GM18505 (cell line): ENCODE results near the gene POLR1G.

ENCODE experiments used
- ATAC-seq: cut with Tn5 transposase; IDR thresholded peaks from one replicate; pipeline ENCODE4 v1.9.1; 2021; ENCODE audit not compliant: unreplicated experiment
- POLR2A ChIP-seq: IDR thresholded peaks from 4 replicates; pipeline ENCODE4 v1.6.1; 2011; ENCODE audit warnings: borderline replicate concordance; ENCODE audit not compliant: insufficient read depth, insufficient read length; ENCODE audit errors: extremely low read depth

POLR1G gene

DNA sequence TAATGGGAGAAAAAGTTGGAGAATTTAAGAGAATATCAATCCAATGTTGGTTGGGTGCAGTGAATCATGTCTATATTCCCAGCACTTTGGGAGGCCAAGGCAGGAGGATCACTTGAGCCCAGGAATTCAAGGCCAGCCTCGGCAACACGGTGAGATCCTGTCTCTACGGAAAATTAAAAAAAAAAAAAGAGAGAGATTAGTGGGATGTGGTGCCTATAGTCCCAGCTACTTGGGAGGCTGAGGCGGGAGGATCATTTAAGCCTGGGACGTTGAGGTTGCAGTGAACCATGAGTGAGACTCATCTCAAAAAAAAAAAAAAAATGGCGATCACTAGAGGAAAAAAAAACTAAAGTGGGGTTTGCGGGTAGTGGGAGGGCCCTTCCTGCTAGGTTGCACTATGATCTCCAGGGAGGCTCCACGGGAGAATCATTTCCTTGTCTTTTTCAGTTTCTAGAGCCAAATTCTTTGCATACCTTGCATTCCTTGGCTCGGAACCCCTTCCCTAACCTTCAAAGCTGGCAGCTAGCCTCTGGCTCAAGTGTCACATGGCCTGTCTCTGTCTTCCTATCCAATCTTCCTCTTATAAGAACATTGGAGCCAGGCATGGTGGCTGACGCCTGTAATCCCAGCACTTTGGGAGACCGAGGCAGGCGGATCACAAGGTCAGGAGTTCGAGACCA, 30.3 kb upstream of the POLR1G start:
- TF ChIP-seq POLR2A: no peak
- ATAC-seq: no peak

DNA sequence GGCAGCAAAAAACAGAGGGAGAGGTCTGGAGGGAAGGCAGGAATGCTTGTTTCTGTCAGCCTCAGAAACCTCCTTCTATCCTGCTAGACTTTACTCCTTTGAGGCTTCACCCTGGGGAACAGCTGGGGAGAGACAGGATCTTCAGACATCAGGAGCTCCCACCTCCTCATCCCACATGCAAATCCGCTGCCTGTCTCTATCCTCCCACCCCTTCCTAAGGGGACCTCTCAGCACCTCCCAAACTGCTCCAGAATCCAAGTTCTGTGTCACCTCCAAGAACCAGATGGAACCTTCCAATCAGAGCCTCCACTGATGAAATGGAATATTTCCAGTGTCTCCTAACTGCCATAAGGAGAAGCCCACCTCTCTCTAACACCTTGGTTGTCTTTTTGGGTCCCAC, 26.3 kb upstream of the POLR1G start:
- no peak for ATAC-seq
- no peak for TF ChIP-seq POLR2A

DNA sequence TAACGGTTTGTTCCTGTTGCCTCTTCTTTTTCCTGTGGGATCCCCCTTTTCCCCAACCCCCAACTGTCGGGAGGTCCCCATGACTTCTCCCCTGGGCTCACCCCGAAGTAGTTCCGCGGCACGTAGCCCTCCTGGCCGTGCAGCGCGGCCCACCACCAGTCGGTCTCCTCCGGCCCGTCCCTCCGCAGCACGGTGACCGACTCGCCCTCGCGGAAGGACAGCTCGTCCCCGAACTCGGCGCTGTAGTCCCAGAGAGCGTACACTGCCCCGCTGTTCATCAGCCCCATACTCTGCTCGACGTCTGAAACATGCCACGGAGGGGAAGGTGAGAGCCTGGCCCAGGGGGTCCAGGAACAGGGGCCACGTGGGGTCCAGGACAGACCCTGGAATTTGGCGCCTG, 24.0 kb upstream of the POLR1G start:
- no peak for ATAC-seq
- no peak for TF ChIP-seq POLR2A

DNA sequence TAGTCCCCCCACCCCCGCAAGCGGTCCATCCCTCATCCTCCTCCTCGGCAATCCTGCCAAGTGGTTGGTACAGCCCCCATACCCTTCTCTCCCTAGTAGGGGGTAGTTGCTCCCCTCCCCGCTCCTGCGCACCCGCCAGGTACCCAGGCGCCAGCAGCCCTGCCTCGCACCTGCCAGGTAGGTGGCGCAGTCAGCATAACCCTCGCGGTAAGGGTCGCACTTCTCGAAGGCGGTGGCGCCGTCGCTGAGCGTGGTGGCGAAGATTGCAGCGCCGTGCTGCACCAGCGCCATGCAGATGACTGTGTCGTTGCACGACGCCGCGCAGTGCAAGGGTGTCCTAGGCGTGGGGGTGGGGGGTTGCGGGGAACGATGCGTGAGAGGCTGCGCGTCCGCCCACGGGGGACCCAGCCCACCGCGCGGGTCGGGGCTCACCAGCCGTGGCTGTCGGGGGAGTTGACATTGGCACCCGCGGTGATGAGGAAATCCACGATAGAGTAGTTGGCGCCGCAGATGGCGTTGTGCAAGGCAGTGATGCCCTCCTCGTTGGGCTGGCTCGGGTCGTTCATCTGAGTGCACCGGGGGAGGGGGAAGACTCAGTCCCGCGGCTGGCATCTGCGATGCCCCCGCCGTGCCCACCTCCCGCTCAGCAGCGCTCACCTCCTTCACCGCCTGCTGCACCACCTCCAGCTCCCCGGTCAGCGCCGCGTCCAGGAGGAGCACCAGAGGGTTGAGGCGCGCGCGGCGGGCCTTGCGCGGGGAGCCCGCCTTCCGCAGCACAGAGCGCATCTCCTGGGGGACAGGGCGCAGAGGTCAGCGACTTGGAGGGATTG, 20.8 kb upstream of the POLR1G start:
- no peak for TF ChIP-seq POLR2A
- ATAC-seq: no peak

DNA sequence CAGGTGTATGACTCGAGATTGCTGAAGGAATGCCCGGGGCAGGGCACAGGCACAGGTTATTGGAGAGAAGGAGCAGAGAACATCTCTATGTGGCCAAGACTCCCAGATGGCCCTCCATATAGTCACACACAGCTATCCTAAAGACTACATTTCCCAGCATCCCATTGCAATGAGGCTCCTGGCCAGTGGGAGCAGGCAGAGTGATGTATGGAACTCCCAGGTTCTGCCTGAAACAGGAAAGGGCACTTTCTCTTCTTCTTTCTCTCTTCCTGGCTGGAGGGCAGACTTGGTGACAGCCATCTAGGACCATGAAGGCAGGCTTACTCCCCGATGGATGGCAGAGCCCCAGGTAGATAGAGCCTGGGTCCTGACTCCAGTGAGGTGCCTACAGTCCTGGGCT, 15.1 kb upstream of the POLR1G start:
- no peak for ATAC-seq
- TF ChIP-seq POLR2A: no peak

DNA sequence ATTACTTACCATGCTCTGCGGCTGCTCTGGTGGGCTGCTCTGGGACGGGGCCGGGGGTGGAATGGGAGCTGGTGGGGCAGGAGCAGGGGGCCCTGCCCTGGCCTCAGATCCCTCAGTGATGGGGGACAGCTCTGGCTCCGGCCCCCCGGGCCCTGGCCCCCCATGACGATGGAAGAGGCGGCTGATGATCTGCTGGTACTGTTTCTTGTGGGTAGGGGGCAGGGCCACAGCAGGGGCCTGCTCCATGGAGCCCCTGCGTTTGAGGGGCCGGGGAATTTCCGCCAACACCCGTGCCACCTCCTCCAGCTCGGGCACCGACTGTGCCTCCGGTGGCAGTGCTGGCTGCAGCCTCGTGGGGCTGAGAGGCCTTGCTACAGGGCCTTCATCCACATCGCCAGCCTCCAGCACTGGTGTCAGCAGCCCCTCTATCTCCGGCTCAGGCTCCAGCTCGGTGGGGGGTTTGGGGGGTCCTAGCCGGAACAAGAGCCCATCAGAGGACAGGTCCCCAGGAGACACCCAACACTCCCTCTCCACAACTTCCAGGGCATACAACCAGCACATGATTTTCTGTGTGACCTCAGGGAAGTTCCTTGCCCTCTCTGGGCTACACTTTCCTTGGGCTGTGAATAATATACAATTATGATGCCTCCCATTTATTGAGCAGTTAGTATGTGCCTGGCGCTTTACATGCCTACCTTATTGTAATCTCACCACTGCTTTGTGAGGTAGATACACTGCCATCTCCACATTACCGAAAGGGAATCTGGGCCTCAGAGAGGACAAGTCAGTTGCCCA, 14.4 kb upstream of the POLR1G start:
- TF ChIP-seq POLR2A: no peak
- ATAC-seq: no peak

DNA sequence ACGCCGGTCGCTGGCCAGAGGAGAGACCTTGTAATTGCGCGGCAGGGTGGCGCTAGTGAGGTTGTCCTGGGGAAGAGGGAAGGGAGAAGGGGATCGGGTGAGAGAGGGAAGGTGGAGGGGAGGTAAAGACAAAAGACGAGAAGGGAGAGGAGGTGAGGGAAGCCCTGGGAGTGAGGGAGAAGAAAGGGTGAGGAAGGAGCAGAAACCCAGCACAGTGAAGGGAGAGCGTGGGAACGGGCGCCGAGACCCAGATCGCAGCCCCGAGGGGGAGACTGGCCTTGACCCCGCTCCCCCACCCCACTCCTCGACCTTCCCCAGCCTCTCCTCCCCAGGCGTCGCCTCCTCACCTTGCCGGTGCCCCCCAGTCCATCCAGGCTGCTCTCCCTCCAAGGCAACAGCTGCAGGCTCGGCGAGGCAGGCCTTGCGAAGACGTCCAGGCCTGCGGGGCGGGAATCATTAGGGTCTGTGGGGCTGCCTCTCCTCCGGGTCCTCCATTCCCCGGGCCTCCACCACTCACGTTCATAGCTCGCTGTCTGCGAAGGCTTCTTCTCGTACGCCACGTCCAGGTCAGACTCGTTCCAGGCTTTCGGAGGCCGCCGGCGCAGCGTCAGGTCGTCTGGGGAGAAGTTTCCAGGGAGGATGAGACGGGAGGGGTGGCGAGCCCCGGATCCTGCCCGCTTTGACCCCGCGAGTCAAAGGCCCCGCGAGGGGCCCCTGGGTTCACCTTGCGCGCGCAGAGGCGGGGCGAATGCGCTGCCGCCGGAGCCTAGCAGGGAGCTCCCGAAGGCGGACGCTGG, 10.4 kb upstream of the POLR1G start:
- no peak for ATAC-seq
- TF ChIP-seq POLR2A: no peak

DNA sequence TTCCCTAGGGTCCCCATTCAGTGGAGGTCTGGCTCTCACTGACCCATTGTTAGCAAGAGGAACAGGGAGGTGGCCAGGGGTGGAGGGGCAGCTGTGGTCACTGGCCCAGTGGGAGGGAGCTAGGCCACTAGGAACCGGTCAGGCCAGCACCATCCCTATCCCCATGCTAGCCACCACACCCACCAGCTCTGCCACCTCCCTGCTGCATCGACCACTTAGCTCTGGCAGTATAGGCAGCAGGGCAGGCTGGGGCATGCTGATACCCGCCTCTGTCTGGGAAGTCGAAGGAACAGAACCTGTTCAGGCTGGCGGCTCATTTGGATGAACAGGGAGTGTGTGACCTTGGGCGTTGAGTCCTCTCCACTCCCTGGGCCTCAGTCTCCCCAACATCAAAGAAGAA, 6.3 kb upstream of the POLR1G start:
- no peak for TF ChIP-seq POLR2A
- no peak for ATAC-seq

DNA sequence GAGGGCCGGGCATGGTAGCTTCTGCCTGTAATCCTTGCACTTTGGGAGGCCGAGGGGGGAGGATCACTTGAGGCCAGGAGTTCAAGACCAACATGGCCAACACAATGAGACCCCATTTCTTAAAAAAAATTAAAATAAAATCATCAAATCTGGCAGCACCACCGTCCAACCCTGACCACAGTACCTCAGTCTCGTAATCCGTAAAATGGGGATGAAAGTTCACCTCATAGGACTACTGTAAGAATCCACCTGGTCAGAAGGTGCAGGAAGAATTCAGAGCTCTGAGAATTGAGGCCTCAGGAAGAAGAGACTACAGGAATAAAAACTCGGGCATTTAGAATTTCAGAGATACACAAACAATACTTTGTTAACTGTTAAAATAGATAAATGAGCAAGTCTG, 4.6 kb upstream of the POLR1G start:
- no peak for TF ChIP-seq POLR2A
- ATAC-seq: no peak

DNA sequence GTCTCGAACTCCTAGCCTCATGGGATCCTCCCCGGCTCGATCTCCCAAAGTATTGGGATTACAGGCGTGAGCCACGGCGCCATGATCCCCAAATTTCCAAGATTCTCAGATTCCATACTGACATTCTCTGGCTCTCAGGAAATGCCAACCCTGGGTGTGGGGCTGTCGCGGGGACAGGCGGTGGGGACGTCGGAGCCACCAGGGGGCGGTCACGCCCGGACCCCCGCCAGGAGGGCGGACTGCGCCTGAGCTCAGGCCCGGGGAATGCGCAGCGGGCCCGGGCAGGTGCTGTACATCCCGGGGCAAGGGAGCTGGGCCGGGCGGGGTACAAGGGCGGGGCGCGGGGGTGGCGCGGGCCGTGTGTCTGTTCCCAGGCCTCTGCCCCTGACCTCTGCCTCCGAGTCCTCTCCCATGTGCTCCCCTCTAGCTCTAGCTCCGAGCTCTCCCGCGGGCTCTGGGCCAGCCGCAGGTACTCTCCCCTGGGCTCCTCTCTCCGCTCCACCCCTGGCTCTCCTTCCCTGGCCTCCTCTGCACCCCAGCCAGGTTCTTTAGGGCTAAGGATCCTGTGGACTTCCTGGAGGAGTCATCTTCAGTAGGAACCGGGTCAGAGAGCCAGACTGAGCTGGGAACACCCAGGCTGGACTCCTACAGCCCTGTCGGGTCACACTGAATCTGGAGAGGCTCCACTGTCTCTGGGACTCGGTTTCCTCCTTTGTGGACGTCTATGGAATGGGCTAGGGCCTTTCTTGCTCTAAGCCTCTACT, 4.0 kb upstream of the POLR1G start:
- no peak for TF ChIP-seq POLR2A
- no peak for ATAC-seq

DNA sequence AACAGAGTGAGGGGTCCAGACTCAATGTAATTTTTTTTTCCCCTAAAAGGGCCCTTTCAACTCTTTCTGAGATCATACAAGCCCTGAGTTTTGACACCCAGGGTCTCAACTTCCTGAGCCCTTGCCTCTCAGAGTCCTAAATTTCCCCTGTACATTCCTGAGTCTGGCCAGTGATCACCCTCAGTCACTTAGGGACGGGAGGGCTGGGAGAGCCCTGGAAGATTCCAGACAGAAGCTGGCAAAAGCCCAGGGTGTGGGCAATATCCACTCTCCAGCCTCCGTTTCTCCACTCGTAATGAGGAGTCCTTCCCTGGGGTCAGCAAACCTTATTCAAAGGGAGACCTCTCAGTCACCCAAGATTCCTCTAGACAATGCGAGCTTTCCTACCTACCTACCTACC, 3.2 kb upstream of the POLR1G start:
- TF ChIP-seq POLR2A: no peak
- no peak for ATAC-seq
